OCI-LY1 (cell line): Measurements from ENCODE around the gene FAM227A.

Source experiments
- H2AFZ ChIP-seq: fragments of 200-600 bp; sonication (generic), shearing (Covaris generic); 2 replicates; pipeline ENCODE4 v1.6.0; 2014; ENCODE audit warnings: antibody characterized with exemption, mild to moderate bottlenecking, low read length
- H3F3A ChIP-seq: fragments of 200-600 bp; sonication (generic), shearing (Covaris generic); 2 replicates; pipeline ENCODE4 v1.6.0; 2014; ENCODE audit warnings: mild to moderate bottlenecking, antibody characterized with exemption, low read length, moderate library complexity; ENCODE audit not compliant: insufficient read depth
- H3K27ac ChIP-seq: fragments of 200-600 bp; sonication (generic); 2 replicates; pipeline ENCODE4 v1.5.1; 2014; ENCODE audit warnings: low read length, mixed run types, mild to moderate bottlenecking, low read depth; ENCODE audit not compliant: poor library complexity, severe bottlenecking
- H3K27me3 ChIP-seq: fragments of 200-600 bp; sonication (generic); 2 replicates; pipeline ENCODE4 v1.6.0; 2014; ENCODE audit warnings: antibody characterized with exemption, mild to moderate bottlenecking, low read length, moderate library complexity; ENCODE audit not compliant: insufficient read depth
- H3K36me3 ChIP-seq: fragments of 200-600 bp; sonication (generic); 2 replicates; pipeline ENCODE4 v1.6.1; 2014; ENCODE audit warnings: mild to moderate bottlenecking, antibody characterized with exemption, low read length, moderate library complexity, mixed read lengths; ENCODE audit not compliant: insufficient read depth
- H3K4me1 ChIP-seq: fragments of 200-600 bp; sonication (generic); 2 replicates; pipeline ENCODE4 v1.5.1; 2014; ENCODE audit warnings: mild to moderate bottlenecking, low read length, moderate library complexity; ENCODE audit not compliant: insufficient read depth, severe bottlenecking
- H3K4me2 ChIP-seq: fragments of 200-600 bp; sonication (generic), shearing (Covaris generic); 2 replicates; pipeline ENCODE4 v1.6.1; 2014; ENCODE audit warnings: low read length
- H3K4me3 ChIP-seq: fragments of 200-600 bp; sonication (generic); 2 replicates; pipeline ENCODE4 v1.5.1; 2014; ENCODE audit warnings: low read length, low read depth, mild to moderate bottlenecking, mixed read lengths; ENCODE audit not compliant: poor library complexity, severe bottlenecking
- H3K79me2 ChIP-seq: fragments of 200-600 bp; shearing (Covaris generic); 2 replicates; pipeline ENCODE4 v1.6.1; 2016; ENCODE audit warnings: mixed run types, low read length, mixed read lengths; ENCODE audit not compliant: insufficient read depth
- H3K9ac ChIP-seq: fragments of 200-600 bp; sonication (generic), shearing (Covaris generic); 2 replicates; pipeline ENCODE4 v1.6.1; 2014; ENCODE audit warnings: mild to moderate bottlenecking, low read length, mixed read lengths
- H3K9me2 ChIP-seq: fragments of 200-600 bp; sonication (generic), shearing (Covaris generic); 2 replicates; pipeline ENCODE4 v1.6.1; 2014; ENCODE audit warnings: low read depth, mild to moderate bottlenecking, low read length, mixed read lengths
- H3K9me3 ChIP-seq: fragments of 200-600 bp; shearing (Covaris generic); 2 replicates; pipeline ENCODE4 v1.6.1; 2014; ENCODE audit warnings: low read length, mixed read lengths
- H4K20me1 ChIP-seq: fragments of 200-600 bp; sonication (generic), shearing (Covaris generic); 2 replicates; pipeline ENCODE4 v1.6.0; 2016; ENCODE audit warnings: mild to moderate bottlenecking, low read length; ENCODE audit not compliant: insufficient read depth
- CTCF ChIP-seq: fragments of 200-600 bp; sonication (generic), shearing (Covaris generic); IDR thresholded peaks from 2 replicates; pipeline ENCODE4 v1.5.1; 2017; ENCODE audit warnings: mild to moderate bottlenecking, antibody characterized with exemption, low read length, moderate library complexity, mixed read lengths
- EZH2 ChIP-seq: fragments of 200-600 bp; sonication (generic), shearing (Covaris generic); IDR thresholded peaks from 2 replicates; pipeline ENCODE4 v1.8.0; 2017; ENCODE audit warnings: borderline replicate concordance, mixed run types, mild to moderate bottlenecking, antibody characterized with exemption, low read length, moderate library complexity, mixed read lengths

FAM227A gene

GRCh38 chr22:38696606-38697424, 40.6 kb upstream of the FAM227A start:
- Histone ChIP-seq H3K4me1 (peaks cover 46% of the 10 kb centered on the region), H3K27me3 (no peaks in the 10 kb centered on the region), H3K79me2 (0 out of 2 replicates have a peak, but pooled peaks cover 4% of the 10 kb centered on the region), H2AFZ (no peak overlapping the region), H3K9ac (no peak overlapping the region), H3K4me3 (no peak overlapping the region), H4K20me1 (no peaks in the 10 kb centered on the region), H3F3A (0 out of 2 replicates have a peak, but pooled peaks cover 3% of the 10 kb centered on the region), H3K9me3 (no peaks in the 10 kb centered on the region), H3K27ac (peak overlapping the region; percentile 25), H3K4me2 (peak overlapping the region; percentile 94; the same call in 1 of the 2 replicates), H3K9me2 (no peaks in the 10 kb centered on the region), H3K36me3 (peaks cover 21% of the 10 kb centered on the region; the same call in 1 of the 2 replicates)
- TF ChIP-seq CTCF (no peak), EZH2 (no peak)

- Histone ChIP-seq H3K9me2 (no peaks in the 10 kb centered on the region), H3K4me1 (peaks cover 39% of the 10 kb centered on the region), H4K20me1 (no peaks in the 10 kb centered on the region)
These were observed 38.7 kb upstream of the FAM227A start for GRCh38 chr22:38694940-38695339.

GRCh38 chr22:38694049-38694448, 37.9 kb upstream of the FAM227A start:
- Histone ChIP-seq H3K27me3 (no peaks in the 10 kb centered on the region), H3K79me2 (0 out of 2 replicates have a peak, but pooled peaks cover 4% of the 10 kb centered on the region), H3K36me3 (peaks cover 41% of the 10 kb centered on the region; the same call in 1 of the 2 replicates), H3K4me1 (peaks cover 30% of the 10 kb centered on the region), H3K9ac (no peak overlapping the region), H3K9me3 (no peaks in the 10 kb centered on the region), H3F3A (0 out of 2 replicates have a peak, but pooled peaks cover 3% of the 10 kb centered on the region), H2AFZ (no peak overlapping the region), H4K20me1 (no peaks in the 10 kb centered on the region), H3K27ac (no peak overlapping the region), H3K4me3 (no peak overlapping the region), H3K4me2 (no peak overlapping the region), H3K9me2 (no peaks in the 10 kb centered on the region)
- no peak for TF ChIP-seq CTCF
- no peak for TF ChIP-seq EZH2

More at GRCh38 chr22:38694940-38695339, 38.7 kb upstream of the FAM227A start:
- H3F3A ChIP-seq = 0 out of 2 replicates have a peak, but pooled peaks cover 3% of the 10 kb centered on the region
- no peak overlapping the region for H3K4me2 ChIP-seq
- no peak overlapping the region for H3K9ac ChIP-seq
- H3K9me3 ChIP-seq = no peaks in the 10 kb centered on the region
- H3K27me3 ChIP-seq = no peaks in the 10 kb centered on the region
- no peak overlapping the region for H3K27ac ChIP-seq
- H3K4me3 ChIP-seq = no peak overlapping the region
- peaks cover 32% of the 10 kb centered on the region; the same call in 1 of the 2 replicates for H3K36me3 ChIP-seq
- H3K79me2 ChIP-seq = 0 out of 2 replicates have a peak, but pooled peaks cover 4% of the 10 kb centered on the region
- TF ChIP-seq EZH2 (no peak), CTCF (no peak)
- no peak overlapping the region for H2AFZ ChIP-seq
